Heart left ventricle (tissue), 13 donors: ENCODE measurements around the gene TSPAN13.

Experiments used
- CTCF ChIP-seq, 12 donors: fragments of 200-600 bp; sonication (generic) in 4 of 12; IDR thresholded peaks; one replicate each; pipeline versions ENCODE4 v1.5.0 to v1.8.0; 2018 to 2022; ENCODE audit warnings: antibody characterized with exemption in 12 of 12, mild to moderate bottlenecking in 5 of 12
- POLR2A ChIP-seq, 2 donors: fragments of 450-650 bp; IDR thresholded peaks; one replicate each; pipeline ENCODE4 v1.6.1; 2017; ENCODE audit warnings: antibody characterized with exemption in 2 of 2, mild to moderate bottlenecking in 2 of 2, moderate library complexity in 2 of 2
- donor health status: ischemic (EF 13 %, LVEDD 7.1; RV severe dilation, severe dysfunction).
- donor health status: DM: no; HTN: yes; CAD: no.
- donor health status: DM: no; HTN: no; CAD: no.
- donor health status: ischemic (EF 25% LVEDD 6.9; RV normal size, moderate dysfunction).
- donor health status: ischemic (EF 25% LVEDD 5.7; RV mildly dilated, moderate dysfunction).
- donor health status: ischemic (EF 35%, LVEDD 5.7; RV mildly dilated, moderate dysfunction).
- donor health status: nonischemic (EF 11% LVEDD 7.7; RV severe dilation, severe dysfunction).
- donor health status: DM: yes; HTN: yes; CAD: no.
- donor health status: PGD.
- donor health status: ischemic (EF 29% LVEDD 5.4; RV normal size, mild dysfunction).
- donor health status: nonischemic (EF 23%, LVEDD 6.1; RV moderate dilation, normal function).

- TF ChIP-seq CTCF (IDR thresholded peaks at IDR 0.05), result no peak
- no peak for TF ChIP-seq POLR2A (IDR thresholded peaks at IDR 0.05)
These were observed 58.0 kb downstream of the TSPAN13 start for GRCh38 chr7:16811551-16811950.
